Sigmoid colon (tissue), 3 donors: ENCODE measurements around the gene TCTN3.

Source experiments
- CTCF ChIP-seq, 4 experiments: fragments of 450-650 bp in 3 of 4; fragments of 200-600 bp in 1 of 4; IDR thresholded peaks; one replicate each; pipeline ENCODE4 v1.5.1; 2016 to 2019; ENCODE audit warnings: antibody characterized with exemption in 4 of 4, mild to moderate bottlenecking in 3 of 4, moderate library complexity in 2 of 4
- POLR2A ChIP-seq, 2 donors: fragments of 450-650 bp; IDR thresholded peaks; one replicate each; pipeline ENCODE4 v1.6.1; 2016; ENCODE audit warnings: antibody characterized with exemption in 2 of 2, mild to moderate bottlenecking in 2 of 2, moderate library complexity in 2 of 2

DNA sequence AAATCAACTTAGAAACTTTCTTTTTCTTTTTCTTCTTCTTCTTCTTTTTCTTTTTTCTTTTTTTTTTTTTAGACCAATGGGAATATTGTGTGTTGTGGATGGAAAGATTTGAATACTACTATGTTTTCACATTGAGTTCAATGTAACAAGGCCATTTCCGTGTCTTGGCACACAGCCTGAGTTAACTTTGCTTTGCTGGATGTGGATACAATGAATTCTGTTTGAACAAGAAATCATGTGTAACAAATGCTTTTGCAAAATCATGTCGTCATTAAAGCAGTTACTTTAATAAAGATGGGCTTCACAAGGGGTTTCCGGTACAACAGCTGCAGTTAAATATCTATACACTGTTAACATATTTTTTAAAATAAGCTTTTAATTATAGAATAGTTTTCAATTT, 48.8 kb upstream of the TCTN3 start:
- TF ChIP-seq CTCF (IDR thresholded peaks at IDR 0.05) (no peak), POLR2A (IDR thresholded peaks at IDR 0.05) (no peak)
